GM23338 (cell line): ENCODE data around the gene NDEL1. TPM values are rescaled to one million over a fixed set of nuclear protein-coding genes. Genes with fewer than 3 reads are reported as not detected.

Experiments used
- ATAC-seq: fragments of 200-7000 bp; cut with Tn5 transposase; 3 replicates; pipeline ENCODE4 v1.9.1; 2020
- DNase-seq: peaks from one replicate; pipeline ENCODE4 v3.0.0-alpha.2; 2015; ENCODE audit warnings: low spot score
- H2AFZ ChIP-seq: fragments of 200-600 bp; sonication (generic); 2 replicates; pipeline ENCODE4 v1.8.0; 2016; ENCODE audit warnings: antibody characterized with exemption, mild to moderate bottlenecking, moderate library complexity
- H3F3A ChIP-seq: fragments of 200-600 bp; sonication (generic); replicated peaks from 2 replicates; pipeline ENCODE4 v1.8.0; 2017; ENCODE audit warnings: antibody characterized with exemption, mixed run types, low read depth
- H3K27ac ChIP-seq: fragments of 200-600 bp; sonication (generic); 2 replicates; pipeline ENCODE4 v1.6.1; 2016; ENCODE audit warnings: low read depth
- H3K27me3 ChIP-seq: fragments of 200-600 bp; sonication (generic); 2 replicates; pipeline ENCODE4 v1.8.0; 2016; ENCODE audit warnings: mild to moderate bottlenecking, mixed run types, moderate library complexity; ENCODE audit not compliant: insufficient read depth
- H3K36me3 ChIP-seq: fragments of 200-600 bp; sonication (generic); 2 replicates; pipeline ENCODE4 v1.8.0; 2016; ENCODE audit warnings: mild to moderate bottlenecking; ENCODE audit not compliant: insufficient read depth
- H3K4me1 ChIP-seq: fragments of 200-600 bp; sonication (generic); 2 replicates; pipeline ENCODE4 v1.8.0; 2016; ENCODE audit warnings: mild to moderate bottlenecking, moderate library complexity; ENCODE audit not compliant: insufficient read depth
- H3K4me2 ChIP-seq: fragments of 200-600 bp; sonication (generic); 2 replicates; pipeline ENCODE4 v1.7.1; 2017; ENCODE audit warnings: mixed run types
- H3K4me3 ChIP-seq: fragments of 200-600 bp; sonication (generic); 2 replicates; pipeline ENCODE4 v1.6.1; 2016; ENCODE audit warnings: mixed run types
- H3K79me2 ChIP-seq: fragments of 200-600 bp; sonication (generic); replicated peaks from 2 replicates; pipeline ENCODE4 v1.8.0; 2017; ENCODE audit warnings: mild to moderate bottlenecking; ENCODE audit not compliant: insufficient read depth
- H3K9me2 ChIP-seq: fragments of 200-600 bp; sonication (generic); 2 replicates; pipeline ENCODE4 v1.8.0; 2017; ENCODE audit not compliant: insufficient read depth
- H4K20me1 ChIP-seq: fragments of 200-600 bp; sonication (generic); replicated peaks from 2 replicates; pipeline ENCODE4 v1.8.0; 2017; ENCODE audit warnings: mild to moderate bottlenecking; ENCODE audit not compliant: insufficient read depth
- H3K27ac Mint-ChIP-seq: 2 replicates; pipeline ENCODE4 v1.8.0; 2020; ENCODE audit warnings: inconsistent platforms, mild to moderate bottlenecking, moderate library complexity, mixed read lengths
- H3K27me3 Mint-ChIP-seq: 3 replicates; pipeline ENCODE4 v1.8.0; 2022; ENCODE audit warnings: low read depth, mild to moderate bottlenecking, moderate library complexity, mixed read lengths, inconsistent platforms; ENCODE audit not compliant: insufficient read depth, poor library complexity
- H3K36me3 Mint-ChIP-seq: 3 replicates; pipeline ENCODE4 v1.8.0; 2021; ENCODE audit warnings: low read depth, mild to moderate bottlenecking, inconsistent platforms, moderate library complexity, mixed read lengths
- H3K4me1 Mint-ChIP-seq: 3 replicates; pipeline ENCODE4 v1.8.0; 2020; ENCODE audit warnings: mild to moderate bottlenecking, inconsistent platforms, mixed read lengths
- H3K4me3 Mint-ChIP-seq: 3 replicates; pipeline ENCODE4 v1.8.0; 2021; ENCODE audit warnings: moderate library complexity, mild to moderate bottlenecking, inconsistent platforms, mixed read lengths
- H3K9me3 Mint-ChIP-seq: 3 replicates; pipeline ENCODE4 v1.8.0; 2020; ENCODE audit warnings: moderate library complexity, mild to moderate bottlenecking, inconsistent platforms, mixed read lengths
- CREB1 ChIP-seq: fragments of 250-450 bp; sonication (Bioruptor Pico); IDR thresholded peaks from 2 replicates; pipeline ENCODE4 v1.5.0; 2020; ENCODE audit warnings: low read depth, mild to moderate bottlenecking, moderate library complexity
- EZH2 ChIP-seq: fragments of 200-600 bp; sonication (generic); IDR thresholded peaks from one replicate; pipeline ENCODE4 v1.8.0; 2017; ENCODE audit warnings: antibody characterized with exemption, mild to moderate bottlenecking, low read depth; ENCODE audit not compliant: unreplicated experiment
- EZH2phosphoT487 ChIP-seq: fragments of 200-600 bp; sonication (generic); IDR thresholded peaks from one replicate; pipeline ENCODE4 v1.8.1; 2018; ENCODE audit warnings: antibody characterized with exemption; ENCODE audit not compliant: unreplicated experiment
- JUNB ChIP-seq: IDR thresholded peaks from one replicate; pipeline ENCODE4 v1.6.1; 2016; ENCODE audit warnings: antibody characterized with exemption; ENCODE audit not compliant: unreplicated experiment
- NANOG ChIP-seq: IDR thresholded peaks from 2 replicates; pipeline ENCODE4 v1.6.1; 2016; ENCODE audit warnings: antibody characterized with exemption, borderline replicate concordance
- POLR2AphosphoS5 ChIP-seq: IDR thresholded peaks from 2 replicates; pipeline ENCODE4 v1.6.1; 2016; ENCODE audit warnings: antibody characterized with exemption, low read depth
- STAT1 ChIP-seq: IDR thresholded peaks from one replicate; pipeline ENCODE4 v1.6.1; 2016; ENCODE audit warnings: antibody characterized with exemption; ENCODE audit not compliant: unreplicated experiment
- ZNF114 ChIP-seq: fragments of 250-450 bp; sonication (Bioruptor Pico); IDR thresholded peaks from 2 replicates; pipeline ENCODE4 v1.5.0; 2020; ENCODE audit warnings: mild to moderate bottlenecking, moderate library complexity
- ZNF331 ChIP-seq: fragments of 250-450 bp; sonication (Bioruptor Pico); IDR thresholded peaks from 2 replicates; pipeline ENCODE4 v1.5.0; 2020; ENCODE audit warnings: low read depth, mild to moderate bottlenecking, moderate library complexity
- polyA plus RNA-seq: library from polyadenylated mRNA; unstranded; fragments of >200 nt; fragmentation: Nextera tagmentation; extraction: Ambion mirVana; gene quantifications from 2 replicates; pipeline ENCODE4 v1.2.1, GENCODE V29; 2016
- total RNA-seq: library from RNA; depleted of rRNA; stranded (reverse); fragments of >200 nt; shearing (Covaris generic); gene quantifications from 2 replicates; pipeline ENCODE4 v1.2.3, GENCODE V29; 2014
- TF ChIP-seq, protein P1 (sequence below): fragments of 250-450 bp; sonication (Bioruptor Pico); IDR thresholded peaks from 2 replicates; pipeline ENCODE4 v1.5.0; 2020; ENCODE audit warnings: mild to moderate bottlenecking, moderate library complexity
- TF ChIP-seq, protein P2 (sequence below): IDR thresholded peaks from one replicate; pipeline ENCODE4 v1.6.1; 2018; ENCODE audit warnings: antibody characterized with exemption; ENCODE audit not compliant: unreplicated experiment
- TF ChIP-seq, protein P3 (sequence below): IDR thresholded peaks from 2 replicates; pipeline ENCODE4 v1.6.1; 2016; ENCODE audit warnings: antibody characterized with exemption
- TF ChIP-seq, protein P4 (sequence below), 2 experiments: fragments of 200-600 bp in 1 of 2; sonication (generic) in 1 of 2; conservative IDR thresholded peaks; 2 replicates each; pipeline versions ENCODE4 v1.5.1 to v1.6.1; 2016 to 2017; ENCODE audit warnings: antibody characterized with exemption in 2 of 2, low read depth in 2 of 2, mild to moderate bottlenecking in 2 of 2, moderate library complexity in 1 of 2

NDEL1 gene
- total and polyA plus RNA-seq, 2 experiments from 2014 or later = 21.2 to 26.0 TPM

DNA sequence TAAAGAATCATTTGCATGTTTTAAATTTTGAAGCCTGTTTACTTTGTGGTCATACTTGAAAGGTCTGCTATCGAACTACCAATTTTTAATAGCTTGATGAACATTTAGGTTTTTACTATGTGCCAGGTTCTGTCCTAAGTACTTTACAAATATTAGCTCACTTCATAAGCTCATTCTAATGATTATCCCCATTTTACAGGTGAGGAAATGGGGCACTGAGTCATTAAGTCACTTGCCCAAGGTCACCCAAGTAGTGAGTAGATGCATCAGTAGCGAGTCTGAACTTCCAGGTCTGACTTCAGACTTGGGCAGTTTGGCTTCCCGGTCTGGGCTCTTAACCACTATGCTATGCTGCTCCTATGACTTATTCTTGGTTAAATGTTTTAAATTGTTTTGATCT lies 4.0 kb downstream of the NDEL1 start:
- TF ChIP-seq STAT1 (no peak), NANOG (no peak), JUNB (no peak), EZH2phosphoT487 (no peak), CREB1 (CRISPR knock-in tag) (no peak), EZH2 (no peak), ZNF331 (CRISPR knock-in tag) (no peak), ZNF114 (CRISPR knock-in tag) (no peak), POLR2AphosphoS5 (no peak)
- TF ChIP-seq, protein P1, sequence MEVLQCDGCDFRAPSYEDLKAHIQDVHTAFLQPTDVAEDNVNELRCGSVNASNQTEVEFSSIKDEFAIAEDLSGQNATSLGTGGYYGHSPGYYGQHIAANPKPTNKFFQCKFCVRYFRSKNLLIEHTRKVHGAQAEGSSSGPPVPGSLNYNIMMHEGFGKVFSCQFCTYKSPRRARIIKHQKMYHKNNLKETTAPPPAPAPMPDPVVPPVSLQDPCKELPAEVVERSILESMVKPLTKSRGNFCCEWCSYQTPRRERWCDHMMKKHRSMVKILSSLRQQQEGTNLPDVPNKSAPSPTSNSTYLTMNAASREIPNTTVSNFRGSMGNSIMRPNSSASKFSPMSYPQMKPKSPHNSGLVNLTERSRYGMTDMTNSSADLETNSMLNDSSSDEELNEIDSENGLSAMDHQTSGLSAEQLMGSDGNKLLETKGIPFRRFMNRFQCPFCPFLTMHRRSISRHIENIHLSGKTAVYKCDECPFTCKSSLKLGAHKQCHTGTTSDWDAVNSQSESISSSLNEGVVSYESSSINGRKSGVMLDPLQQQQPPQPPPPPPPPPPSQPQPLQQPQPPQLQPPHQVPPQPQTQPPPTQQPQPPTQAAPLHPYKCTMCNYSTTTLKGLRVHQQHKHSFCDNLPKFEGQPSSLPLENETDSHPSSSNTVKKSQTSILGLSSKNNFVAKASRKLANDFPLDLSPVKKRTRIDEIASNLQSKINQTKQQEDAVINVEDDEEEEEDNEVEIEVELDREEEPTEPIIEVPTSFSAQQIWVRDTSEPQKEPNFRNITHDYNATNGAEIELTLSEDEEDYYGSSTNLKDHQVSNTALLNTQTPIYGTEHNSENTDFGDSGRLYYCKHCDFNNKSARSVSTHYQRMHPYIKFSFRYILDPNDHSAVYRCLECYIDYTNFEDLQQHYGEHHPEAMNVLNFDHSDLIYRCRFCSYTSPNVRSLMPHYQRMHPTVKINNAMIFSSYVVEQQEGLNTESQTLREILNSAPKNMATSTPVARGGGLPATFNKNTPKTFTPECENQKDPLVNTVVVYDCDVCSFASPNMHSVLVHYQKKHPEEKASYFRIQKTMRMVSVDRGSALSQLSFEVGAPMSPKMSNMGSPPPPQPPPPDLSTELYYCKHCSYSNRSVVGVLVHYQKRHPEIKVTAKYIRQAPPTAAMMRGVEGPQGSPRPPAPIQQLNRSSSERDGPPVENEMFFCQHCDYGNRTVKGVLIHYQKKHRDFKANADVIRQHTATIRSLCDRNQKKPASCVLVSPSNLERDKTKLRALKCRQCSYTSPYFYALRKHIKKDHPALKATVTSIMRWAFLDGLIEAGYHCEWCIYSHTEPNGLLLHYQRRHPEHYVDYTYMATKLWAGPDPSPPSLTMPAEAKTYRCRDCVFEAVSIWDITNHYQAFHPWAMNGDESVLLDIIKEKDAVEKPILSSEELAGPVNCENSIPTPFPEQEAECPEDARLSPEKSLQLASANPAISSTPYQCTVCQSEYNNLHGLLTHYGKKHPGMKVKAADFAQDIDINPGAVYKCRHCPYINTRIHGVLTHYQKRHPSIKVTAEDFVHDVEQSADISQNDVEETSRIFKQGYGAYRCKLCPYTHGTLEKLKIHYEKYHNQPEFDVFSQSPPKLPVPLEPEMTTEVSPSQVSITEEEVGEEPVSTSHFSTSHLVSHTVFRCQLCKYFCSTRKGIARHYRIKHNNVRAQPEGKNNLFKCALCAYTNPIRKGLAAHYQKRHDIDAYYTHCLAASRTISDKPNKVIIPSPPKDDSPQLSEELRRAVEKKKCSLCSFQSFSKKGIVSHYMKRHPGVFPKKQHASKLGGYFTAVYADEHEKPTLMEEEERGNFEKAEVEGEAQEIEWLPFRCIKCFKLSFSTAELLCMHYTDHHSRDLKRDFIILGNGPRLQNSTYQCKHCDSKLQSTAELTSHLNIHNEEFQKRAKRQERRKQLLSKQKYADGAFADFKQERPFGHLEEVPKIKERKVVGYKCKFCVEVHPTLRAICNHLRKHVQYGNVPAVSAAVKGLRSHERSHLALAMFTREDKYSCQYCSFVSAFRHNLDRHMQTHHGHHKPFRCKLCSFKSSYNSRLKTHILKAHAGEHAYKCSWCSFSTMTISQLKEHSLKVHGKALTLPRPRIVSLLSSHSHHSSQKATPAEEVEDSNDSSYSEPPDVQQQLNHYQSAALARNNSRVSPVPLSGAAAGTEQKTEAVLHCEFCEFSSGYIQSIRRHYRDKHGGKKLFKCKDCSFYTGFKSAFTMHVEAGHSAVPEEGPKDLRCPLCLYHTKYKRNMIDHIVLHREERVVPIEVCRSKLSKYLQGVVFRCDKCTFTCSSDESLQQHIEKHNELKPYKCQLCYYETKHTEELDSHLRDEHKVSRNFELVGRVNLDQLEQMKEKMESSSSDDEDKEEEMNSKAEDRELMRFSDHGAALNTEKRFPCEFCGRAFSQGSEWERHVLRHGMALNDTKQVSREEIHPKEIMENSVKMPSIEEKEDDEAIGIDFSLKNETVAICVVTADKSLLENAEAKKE (CRISPR knock-in tag) = no peak
- TF ChIP-seq, protein P2, sequence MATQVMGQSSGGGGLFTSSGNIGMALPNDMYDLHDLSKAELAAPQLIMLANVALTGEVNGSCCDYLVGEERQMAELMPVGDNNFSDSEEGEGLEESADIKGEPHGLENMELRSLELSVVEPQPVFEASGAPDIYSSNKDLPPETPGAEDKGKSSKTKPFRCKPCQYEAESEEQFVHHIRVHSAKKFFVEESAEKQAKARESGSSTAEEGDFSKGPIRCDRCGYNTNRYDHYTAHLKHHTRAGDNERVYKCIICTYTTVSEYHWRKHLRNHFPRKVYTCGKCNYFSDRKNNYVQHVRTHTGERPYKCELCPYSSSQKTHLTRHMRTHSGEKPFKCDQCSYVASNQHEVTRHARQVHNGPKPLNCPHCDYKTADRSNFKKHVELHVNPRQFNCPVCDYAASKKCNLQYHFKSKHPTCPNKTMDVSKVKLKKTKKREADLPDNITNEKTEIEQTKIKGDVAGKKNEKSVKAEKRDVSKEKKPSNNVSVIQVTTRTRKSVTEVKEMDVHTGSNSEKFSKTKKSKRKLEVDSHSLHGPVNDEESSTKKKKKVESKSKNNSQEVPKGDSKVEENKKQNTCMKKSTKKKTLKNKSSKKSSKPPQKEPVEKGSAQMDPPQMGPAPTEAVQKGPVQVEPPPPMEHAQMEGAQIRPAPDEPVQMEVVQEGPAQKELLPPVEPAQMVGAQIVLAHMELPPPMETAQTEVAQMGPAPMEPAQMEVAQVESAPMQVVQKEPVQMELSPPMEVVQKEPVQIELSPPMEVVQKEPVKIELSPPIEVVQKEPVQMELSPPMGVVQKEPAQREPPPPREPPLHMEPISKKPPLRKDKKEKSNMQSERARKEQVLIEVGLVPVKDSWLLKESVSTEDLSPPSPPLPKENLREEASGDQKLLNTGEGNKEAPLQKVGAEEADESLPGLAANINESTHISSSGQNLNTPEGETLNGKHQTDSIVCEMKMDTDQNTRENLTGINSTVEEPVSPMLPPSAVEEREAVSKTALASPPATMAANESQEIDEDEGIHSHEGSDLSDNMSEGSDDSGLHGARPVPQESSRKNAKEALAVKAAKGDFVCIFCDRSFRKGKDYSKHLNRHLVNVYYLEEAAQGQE = no peak
- TF ChIP-seq, protein P3, sequence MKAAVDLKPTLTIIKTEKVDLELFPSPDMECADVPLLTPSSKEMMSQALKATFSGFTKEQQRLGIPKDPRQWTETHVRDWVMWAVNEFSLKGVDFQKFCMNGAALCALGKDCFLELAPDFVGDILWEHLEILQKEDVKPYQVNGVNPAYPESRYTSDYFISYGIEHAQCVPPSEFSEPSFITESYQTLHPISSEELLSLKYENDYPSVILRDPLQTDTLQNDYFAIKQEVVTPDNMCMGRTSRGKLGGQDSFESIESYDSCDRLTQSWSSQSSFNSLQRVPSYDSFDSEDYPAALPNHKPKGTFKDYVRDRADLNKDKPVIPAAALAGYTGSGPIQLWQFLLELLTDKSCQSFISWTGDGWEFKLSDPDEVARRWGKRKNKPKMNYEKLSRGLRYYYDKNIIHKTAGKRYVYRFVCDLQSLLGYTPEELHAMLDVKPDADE = no peak
- TF ChIP-seq, protein P4, sequence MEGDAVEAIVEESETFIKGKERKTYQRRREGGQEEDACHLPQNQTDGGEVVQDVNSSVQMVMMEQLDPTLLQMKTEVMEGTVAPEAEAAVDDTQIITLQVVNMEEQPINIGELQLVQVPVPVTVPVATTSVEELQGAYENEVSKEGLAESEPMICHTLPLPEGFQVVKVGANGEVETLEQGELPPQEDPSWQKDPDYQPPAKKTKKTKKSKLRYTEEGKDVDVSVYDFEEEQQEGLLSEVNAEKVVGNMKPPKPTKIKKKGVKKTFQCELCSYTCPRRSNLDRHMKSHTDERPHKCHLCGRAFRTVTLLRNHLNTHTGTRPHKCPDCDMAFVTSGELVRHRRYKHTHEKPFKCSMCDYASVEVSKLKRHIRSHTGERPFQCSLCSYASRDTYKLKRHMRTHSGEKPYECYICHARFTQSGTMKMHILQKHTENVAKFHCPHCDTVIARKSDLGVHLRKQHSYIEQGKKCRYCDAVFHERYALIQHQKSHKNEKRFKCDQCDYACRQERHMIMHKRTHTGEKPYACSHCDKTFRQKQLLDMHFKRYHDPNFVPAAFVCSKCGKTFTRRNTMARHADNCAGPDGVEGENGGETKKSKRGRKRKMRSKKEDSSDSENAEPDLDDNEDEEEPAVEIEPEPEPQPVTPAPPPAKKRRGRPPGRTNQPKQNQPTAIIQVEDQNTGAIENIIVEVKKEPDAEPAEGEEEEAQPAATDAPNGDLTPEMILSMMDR (conservative IDR thresholded peaks at IDR 0.05; ENCODE audit: low read depth in 2 of 2) = no peak
- peaks cover 7% of the 10 kb centered on the region for H3K4me1 ChIP-seq
- no peaks in the 10 kb centered on the region for H3F3A ChIP-seq
- Mint-ChIP-seq H3K27me3 (peaks cover 4% of the 10 kb centered on the region), H3K4me1 (peaks cover 7% of the 10 kb centered on the region; the same call in 2 of the 3 replicates), H3K4me3 (no peak overlapping the region), H3K36me3 (peaks cover 8% of the 10 kb centered on the region; the same call in 2 of the 3 replicates), H3K9me3 (no peaks in the 10 kb centered on the region), H3K27ac (no peak overlapping the region)
- no peak overlapping the region for H3K4me2 ChIP-seq
- peaks cover 69% of the 10 kb centered on the region for H3K79me2 ChIP-seq
- no peaks in the 10 kb centered on the region for H3K27me3 ChIP-seq
- DNase-seq = no peak
- no peak for ATAC-seq
- H4K20me1 ChIP-seq = peaks cover 5% of the 10 kb centered on the region; the same call in 1 of the 2 replicates
- H2AFZ ChIP-seq = no peak overlapping the region
- H3K9me2 ChIP-seq = no peaks in the 10 kb centered on the region
- no peak overlapping the region for H3K4me3 ChIP-seq
- no peak overlapping the region for H3K27ac ChIP-seq
- H3K36me3 ChIP-seq = no peaks in the 10 kb centered on the region
